Amygdala (tissue), 56 donors: Measurements from ENCODE around the gene TMCO4.
A peak's percentile ranks its signal among the peaks of the same experiment; 100 is the strongest.

Experiments
- DNase-seq, 56 donors: peaks; one replicate each; lab custom pipeline; 2025; lab: John Stamatoyannopoulos, UW

The TMCO4 gene

GRCh38 chr1:19780267-19780877 is 19.3 kb downstream of the TMCO4 start:
- no peak for DNase-seq

GRCh38 chr1:19776933-19777332 is 22.8 kb downstream of the TMCO4 start:
- no peak for DNase-seq

GRCh38 chr1:19776287-19776686 is 23.4 kb downstream of the TMCO4 start:
- no peak for DNase-seq

- no peak for DNase-seq
Observed at GRCh38 chr1:19775831-19776230, 23.9 kb downstream of the TMCO4 start.

- no peak for DNase-seq
Observed at GRCh38 chr1:19775317-19775716, 24.4 kb downstream of the TMCO4 start.

GRCh38 chr1:19774180-19774785 is 25.4 kb downstream of the TMCO4 start:
- no peak for DNase-seq

GRCh38 chr1:19773485-19773884 is 26.2 kb downstream of the TMCO4 start:
- DNase-seq = no peak

GRCh38 chr1:19772053-19772452 is 27.7 kb downstream of the TMCO4 start:
- no peak for DNase-seq

GRCh38 chr1:19771350-19771749 is 28.4 kb downstream of the TMCO4 start:
- no peak for DNase-seq

- DNase-seq = no peak
Observed at GRCh38 chr1:19770436-19771190, 29.1 kb downstream of the TMCO4 start.

- no peak for DNase-seq
Observed at GRCh38 chr1:19769211-19769932, 30.3 kb downstream of the TMCO4 start.

- DNase-seq = no peak
Observed at GRCh38 chr1:19768353-19769210, 31.1 kb downstream of the TMCO4 start.

- peak in 12 of 56 donors; percentile 0 to 27 (median 8) for DNase-seq
Observed at GRCh38 chr1:19765623-19766022, 34.1 kb downstream of the TMCO4 start.

GRCh38 chr1:19764848-19765247 is 34.9 kb downstream of the TMCO4 start:
- no peak for DNase-seq

GRCh38 chr1:19762175-19762779 is 37.4 kb downstream of the TMCO4 start:
- peak in 6 of 56 donors; percentile 1 to 25 (median 3) for DNase-seq

- DNase-seq = no peak
Observed at GRCh38 chr1:19759740-19760089, 40.0 kb downstream of the TMCO4 start.

- no peak for DNase-seq
Observed at GRCh38 chr1:19758227-19758830, 41.4 kb downstream of the TMCO4 start.

GRCh38 chr1:19757641-19758040 is 42.1 kb downstream of the TMCO4 start:
- DNase-seq = no peak

- no peak for DNase-seq
Observed at GRCh38 chr1:19756480-19756879, 43.2 kb downstream of the TMCO4 start.
